Tongue (tissue), 2 donors: ENCODE results near the gene IL17F. TPM values are rescaled to one million over a fixed set of nuclear protein-coding genes. Genes with fewer than 3 reads are reported as not detected.
A peak's percentile ranks its signal among the peaks of the same experiment; 100 is the strongest.

Source experiments
- DNase-seq: peaks from one replicate; pipeline ENCODE4 v3.0.0-alpha.2; 2015
- total RNA-seq: library from RNA; depleted of rRNA; stranded (reverse); fragments of >200 nt; gene quantifications from one replicate; pipeline ENCODE4 v1.2.3, GENCODE V29; 2014

IL17F gene
- not detected for total RNA-seq

DNA sequence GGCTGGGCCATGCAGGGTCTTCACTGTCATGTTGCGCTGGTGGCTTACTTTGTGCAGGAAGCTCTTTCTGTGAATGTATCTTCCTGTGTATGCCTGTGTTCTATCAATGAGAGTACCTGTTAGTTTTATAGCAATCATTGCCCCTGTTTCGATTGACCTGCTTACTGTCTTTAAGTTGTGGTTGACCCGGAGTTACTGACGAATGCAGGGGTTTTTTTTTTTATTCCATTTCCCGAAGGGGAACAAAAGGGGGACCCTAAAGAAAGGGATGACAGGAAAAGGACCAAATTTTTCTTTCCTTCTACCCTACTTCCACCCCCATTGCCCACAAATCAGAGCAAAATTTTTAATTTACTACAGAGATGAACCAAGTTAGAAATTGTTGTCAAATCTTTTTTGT lies at the start of gene IL17F:
Gene IL17F (minus strand): TSS at position 101 of the 400 bp plus-strand sequence. CDS start 71 bp downstream, at position 30.
- DNase-seq: no peak

DNA sequence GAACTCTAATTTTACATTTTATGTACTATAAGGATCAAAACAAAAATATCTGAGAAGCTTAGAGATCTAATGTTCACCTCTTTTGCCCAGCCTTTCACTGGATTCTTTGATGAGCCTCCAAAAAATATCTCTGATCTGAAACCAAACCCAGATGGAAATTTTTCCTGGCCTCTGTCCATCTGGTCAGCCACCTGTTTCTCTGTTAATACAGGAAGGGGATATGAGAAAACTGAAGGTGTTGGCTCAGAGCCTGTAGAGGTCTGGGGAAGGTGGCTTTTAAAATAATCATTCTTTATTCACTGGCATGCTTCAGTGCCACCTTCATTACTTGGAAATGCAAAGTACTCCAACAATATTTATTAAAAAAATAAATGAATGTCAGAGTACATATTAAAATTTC lies 48.8 kb upstream of the IL17F start:
- peak; percentile 11 for DNase-seq

DNA sequence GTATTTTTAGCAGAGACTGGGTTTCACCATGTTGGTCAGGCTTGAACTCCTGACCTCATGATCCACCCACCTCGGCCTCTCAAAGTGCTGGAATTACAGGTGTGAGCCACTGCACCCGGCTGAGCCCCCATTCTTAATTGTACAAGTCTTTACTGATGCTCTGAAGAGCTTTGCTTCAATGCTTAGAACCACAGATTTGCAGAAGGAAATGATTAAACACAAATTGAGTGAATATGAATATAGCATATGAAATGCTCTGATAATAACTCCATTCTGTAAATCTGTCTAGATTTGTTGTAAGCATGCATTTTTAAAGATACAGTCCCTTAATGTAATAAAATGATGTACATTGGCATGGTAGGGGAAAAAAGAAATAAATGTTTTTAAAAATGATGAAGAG lies 44.5 kb upstream of the IL17F start:
- no peak for DNase-seq

DNA sequence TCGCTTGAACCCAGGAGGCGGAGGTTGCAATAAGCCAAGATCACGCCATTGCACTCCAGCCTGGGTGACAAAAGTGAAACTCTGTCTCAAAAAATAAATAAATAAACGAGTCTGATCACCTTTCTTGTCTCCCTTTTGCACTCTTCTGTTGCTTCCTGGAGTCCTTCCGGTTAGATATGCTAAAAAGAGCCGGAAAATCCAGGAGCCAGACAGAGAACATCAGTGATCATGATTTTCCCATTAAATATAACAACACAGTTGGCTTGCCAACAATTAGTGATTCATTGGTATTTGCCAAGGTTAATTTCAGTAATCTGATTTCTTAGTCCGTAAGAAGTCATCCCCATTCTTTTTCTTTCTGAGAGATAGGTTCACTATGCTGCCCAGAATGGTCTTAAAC lies 43.9 kb upstream of the IL17F start:
- DNase-seq: no peak

DNA sequence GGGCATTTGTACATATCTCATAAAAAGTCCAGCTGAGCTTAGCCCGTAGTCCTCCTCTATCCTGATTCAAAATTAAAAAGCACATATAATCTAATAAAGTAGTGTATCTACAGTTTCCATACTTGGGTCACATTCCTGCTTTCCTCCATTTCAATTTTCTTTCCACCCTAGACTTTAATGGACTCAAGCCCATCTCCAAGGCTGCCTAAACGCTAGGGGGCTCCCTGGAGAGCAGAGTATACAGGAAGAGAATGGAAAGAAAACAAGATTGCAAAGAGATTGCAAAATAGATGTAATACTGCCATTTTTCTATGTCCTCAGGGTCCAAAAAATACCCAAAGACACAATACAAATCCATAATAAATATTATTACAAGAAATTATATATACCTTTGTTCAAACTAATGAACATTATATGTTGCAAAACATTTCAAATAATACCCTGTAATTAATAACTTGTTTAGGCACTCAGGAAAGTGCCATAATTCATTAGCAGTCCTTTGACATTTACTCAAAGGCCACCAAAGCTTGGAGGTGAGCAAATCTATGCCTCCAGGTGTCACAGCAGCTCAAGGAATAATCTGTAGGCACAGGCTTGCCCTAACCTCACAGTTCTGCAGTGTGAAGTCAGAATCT lies 42.6 kb upstream of the IL17F start:
- peak; percentile 72 for DNase-seq

DNA sequence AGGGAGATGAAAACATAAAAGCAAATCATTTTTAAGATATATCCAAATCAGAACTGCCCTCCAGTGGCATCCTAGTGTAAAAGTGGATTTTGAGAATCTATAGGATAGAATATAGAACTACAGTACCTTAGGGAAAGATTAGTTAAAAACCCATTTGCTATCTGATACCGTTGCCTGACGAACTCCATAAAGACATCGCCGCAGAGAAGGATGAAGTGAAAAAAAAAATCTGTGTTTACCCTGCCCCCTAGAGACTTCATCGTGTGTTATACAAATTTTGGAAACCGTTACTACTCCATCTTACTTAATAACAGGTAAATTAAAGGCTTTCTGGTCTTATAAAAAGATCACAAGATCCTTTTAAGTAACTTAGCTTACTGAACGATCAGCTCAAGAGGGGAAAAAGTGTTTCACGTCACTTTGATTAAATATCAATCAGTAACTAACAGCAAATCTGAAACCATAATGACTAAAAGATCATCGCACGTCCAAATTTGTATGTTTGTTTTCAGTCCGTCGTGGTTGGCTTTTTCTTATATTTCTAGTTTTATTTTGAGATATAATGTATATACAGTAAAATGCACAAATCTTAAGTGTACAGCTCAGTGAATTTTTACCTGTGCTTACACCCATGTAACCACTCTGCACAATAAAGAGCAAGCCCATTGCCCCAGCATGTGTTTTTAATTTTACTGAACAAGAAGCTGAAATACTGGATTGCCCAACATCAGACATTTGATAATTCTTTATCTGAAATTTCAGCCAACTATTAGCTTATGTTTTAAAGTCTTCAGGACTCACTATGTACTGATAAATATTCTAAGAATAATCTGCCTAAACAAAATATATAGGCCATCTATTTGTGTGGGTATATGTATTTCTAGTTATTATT lies 41.1 kb upstream of the IL17F start:
- DNase-seq: no peak

DNA sequence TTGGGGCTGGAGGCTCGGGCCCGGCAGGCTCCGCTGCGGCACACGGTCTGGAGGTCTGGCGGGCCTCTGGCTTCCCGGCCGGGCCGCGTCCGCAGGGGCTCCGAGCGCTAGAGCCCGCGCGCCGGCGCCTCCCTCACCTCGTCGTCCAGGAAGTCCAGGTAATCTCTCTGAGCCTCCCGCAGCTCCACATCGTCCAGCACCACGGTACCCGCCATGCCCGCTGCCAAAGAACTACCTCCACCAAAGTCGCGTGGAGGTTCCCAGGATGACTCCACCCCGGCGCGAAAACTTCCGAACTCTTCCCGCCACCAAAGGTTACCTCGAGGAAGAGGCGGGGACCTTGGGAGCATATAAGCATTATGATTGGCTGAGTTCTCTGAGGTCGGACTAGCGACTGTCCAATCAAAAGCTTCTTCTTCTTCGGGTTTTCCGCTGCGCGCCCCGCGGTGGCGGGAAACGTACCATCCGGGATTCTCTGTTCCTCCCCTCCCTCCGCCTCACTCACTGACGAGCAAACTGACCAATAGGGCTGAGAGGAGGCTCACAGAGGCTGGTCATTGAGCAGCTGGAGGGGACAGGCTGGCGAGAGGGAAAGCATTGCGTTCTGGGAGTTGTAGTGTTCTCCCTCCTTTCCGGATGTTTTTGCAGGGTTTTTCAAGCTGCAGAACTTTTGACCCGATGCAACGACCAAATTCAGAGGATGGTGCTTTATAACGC lies 40.3 kb upstream of the IL17F start, which contains the start of gene MCM3:
Gene MCM3 (minus strand): TSS at position 283 of the 717 bp plus-strand sequence. CDS start 68 bp downstream, at position 215.
- peak; percentile 100 for DNase-seq

DNA sequence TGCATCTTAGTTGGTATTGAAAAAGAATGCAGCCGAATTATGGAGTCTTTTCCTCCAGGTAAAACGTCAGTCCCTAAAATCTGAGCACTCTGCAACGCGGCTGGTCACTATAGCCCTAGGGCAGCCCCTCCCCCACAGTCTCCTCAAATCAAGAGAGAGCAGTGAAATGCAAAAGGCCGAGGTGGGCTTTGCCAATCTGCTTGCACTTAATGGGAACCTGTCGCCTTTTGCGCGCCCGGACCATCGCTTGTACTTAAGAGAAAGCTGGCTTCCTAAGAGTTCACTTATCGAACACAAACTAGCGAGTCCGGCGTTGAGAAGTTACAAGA lies 39.8 kb upstream of the IL17F start:
- DNase-seq: no peak

DNA sequence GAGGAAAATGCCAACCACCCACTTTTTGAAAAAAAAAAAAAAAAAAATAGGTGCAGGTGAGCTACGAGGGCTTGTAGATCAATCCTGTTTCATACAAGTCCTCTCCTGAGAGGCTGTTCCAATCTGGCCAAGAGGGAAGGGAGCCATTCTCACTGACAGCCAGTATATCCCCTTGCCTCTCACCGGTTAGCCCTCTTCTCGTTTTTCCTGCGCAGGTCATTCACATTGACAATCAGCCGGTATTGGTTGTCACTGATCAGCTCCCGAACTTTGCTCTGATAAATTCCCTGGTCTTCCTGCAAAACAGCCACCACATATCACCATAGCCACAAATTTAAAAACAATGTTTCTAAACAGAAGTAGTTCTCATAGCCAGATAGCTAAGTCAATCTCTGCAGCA lies 38.8 kb upstream of the IL17F start:
- DNase-seq: no peak

DNA sequence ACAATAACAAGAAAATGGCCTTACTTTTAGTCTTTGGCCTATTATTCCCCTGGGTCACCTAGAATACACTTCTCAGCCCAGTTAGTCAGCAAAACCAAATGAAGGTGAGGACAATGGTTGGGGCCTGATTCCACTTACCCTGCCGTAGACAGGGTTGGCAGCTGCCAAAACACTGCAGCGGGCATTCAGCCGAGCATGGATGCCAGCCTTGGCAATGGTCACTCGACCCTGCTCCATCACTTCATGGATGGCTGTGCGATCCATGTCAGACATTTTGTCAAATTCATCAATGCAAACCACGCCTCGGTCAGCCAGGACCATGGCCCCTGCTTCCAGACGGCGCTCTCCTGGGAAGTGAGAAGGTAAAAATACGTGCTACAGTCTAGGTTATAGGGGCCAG lies 31.8 kb upstream of the IL17F start:
- no peak for DNase-seq

DNA sequence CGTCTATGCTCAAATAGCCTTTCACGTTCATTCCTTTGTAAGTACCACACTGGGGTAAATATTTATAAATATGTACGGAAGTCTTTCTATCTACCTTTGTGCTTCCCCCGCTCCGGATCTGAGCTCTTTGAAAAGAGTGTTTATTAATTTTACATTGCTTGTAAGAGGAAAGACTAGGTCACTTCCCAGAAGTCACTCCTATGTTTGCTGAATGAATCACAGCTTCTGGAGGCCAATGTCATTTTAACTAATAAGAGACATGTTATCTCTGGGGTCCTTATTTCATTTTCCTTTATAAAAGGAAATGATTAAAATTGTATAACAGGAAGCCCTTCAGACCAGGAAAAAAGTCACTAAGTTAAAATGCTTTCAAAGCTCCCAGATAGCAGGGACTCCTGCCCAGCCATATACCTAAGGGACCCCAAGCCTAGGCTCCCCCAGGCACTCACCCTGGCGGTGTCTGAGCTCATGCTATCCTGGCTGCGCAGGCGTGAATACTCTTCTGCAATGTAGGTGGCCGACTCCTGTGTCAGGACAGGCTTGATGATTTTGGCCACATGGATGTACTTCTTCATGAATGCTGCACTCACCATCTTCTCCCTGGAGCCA lies 27.7 kb upstream of the IL17F start:
- no peak for DNase-seq

DNA sequence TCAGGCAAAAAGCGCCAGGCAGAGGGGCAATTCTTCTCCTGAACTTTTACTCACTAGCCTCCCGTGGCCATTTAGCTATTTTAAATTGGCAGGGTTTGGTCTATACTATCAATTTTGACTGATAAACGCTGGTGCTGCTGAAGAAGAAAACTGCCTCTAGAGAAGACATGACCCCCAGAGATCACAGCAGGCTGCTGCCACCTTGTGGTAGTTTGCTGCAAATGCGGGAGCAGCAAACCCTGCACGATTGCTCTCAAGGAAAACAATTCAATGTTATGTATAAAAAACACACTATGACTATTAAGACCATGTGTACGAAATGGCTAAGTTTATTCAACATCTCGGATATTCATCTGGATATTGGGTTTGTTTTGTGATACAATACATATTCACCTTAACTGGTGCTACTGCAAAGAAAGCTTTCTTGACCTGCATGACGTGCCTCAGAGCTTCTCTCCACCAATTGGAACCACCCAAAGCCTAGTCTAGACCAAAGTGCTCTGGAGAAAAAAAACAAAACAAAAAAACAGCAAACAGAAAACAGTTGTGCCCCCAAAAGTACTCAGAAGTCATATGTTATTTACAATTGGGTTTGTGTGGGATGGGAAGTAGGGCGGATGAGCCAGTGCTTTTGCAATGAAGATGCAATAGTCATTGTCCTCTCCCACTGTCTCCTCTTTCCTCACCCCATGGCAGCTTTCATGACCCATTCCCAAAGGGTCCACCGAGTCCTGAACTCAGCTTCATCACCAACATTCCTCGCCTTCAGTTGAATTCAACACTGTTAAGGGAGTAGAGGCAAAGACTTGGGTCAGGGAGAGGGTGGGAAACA lies 19.6 kb upstream of the IL17F start:
- peak; percentile 82 for DNase-seq

DNA sequence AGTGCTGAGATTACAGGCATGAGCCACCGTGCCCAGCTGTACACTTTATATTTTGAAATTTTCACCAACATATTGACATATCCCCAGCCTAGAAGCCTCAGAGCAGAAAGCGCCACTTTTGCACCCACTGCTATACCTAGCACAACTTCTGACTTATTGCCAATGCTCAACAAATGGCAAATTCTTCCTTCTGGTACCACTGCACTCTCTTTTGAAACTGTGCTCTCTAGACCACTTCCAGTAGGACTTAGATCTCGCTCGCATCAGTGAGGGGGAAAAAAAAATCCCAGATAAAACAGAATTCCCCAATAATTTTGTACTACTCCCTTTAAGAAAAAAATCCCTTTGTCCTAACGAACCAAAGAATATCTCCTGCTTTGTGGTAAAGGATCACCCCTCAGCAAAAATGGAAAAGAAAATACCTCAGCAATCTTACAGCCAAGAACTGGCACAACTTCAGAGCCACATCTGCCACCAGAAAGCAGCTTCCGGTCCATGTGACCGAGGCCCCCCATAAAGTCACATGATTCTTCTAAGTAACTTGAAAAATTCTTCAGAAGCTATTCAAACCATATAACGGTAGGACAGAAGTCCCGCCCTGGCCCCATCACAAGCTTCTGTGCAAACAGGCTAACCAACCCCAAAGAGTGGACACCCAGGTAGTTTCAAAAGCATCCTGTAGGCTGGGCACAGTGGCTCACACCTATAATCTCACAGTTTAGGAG lies 18.5 kb upstream of the IL17F start:
- no peak for DNase-seq

DNA sequence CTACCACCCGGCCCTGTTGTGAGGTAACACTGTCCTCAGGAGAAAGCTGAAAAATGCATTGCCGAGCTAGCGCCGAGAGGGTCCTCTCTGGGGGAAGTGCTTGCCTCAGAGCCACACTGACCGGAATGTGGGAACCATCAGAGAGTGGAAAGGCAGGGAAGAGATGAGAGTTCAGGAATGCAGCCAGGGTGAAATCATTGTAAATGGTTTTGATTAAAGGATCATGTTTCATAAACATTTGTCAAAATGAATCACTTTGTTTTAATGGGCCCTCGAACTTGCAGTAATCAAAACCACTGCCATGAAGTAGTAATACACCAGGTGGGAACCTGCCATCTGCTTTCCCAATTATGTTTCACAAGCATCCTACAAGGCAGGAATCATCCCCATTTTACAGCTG lies 16.9 kb upstream of the IL17F start:
- peak; percentile 41 for DNase-seq

DNA sequence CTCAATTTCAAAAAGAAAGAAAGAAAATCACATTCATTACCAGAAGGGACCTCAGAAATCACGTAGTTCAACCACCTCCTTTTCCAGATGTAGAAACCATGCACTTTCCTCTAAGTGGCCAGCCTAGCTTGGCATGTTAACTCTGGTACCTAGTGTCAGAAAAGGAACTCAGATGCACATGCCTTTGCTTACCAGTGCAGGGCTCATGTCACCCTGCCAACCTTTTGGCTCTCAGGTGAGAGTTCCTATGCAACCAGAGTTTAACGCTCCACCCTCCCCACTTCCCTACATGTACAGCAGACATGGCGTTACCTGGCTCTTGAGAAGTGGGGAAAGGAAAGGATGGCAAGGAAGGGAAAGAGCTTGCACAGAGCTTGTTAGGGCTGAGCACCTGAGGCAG lies 16.3 kb upstream of the IL17F start:
- DNase-seq: no peak

DNA sequence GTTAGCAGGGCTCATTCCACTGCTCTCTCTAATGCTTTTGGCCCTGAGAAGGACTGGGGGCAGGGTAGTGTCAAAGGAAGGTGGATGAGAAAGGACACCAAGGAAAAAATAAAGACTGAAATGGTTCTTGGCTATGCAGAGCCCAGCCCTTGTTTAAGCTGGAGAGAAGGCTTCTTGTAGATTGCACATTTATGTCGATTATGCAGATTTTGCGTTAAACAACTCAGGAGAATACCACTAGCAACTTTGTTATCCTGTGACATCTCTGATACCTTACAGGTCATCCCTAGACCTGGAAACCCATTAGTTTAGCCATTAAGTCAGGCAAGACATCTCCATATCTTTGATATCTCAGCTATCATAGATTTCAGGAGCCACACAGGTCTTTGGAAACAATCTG lies 11.1 kb upstream of the IL17F start:
- no peak for DNase-seq

DNA sequence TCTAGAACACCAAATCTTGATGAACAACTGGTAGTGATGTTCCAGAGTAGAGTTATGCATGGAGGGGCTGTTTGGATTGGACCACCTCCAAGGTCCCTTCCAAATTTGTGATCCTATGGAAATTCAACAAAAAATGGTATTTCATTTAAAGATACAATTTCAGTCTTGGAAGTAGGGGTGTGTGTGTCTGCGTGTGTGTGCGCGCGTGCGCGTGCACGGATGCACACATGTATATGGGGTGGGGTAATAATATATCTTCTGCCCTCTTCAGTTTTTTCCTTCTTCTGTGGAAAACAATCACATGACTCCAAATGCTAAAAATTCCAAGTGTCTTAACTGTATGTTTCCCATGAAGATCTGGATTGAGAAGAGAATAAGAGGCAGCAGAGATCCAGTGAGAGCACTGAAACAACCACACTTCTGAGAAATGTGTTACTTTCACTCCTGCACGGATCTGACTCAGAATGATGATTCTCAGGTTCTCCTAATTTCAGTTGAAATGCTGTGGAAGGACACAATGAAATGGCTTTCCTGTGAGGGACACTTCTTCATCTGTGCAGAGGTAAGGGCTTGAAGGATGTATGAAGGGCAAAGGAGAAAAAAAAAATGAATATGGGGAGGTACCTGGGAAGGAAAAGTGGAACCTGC lies 10.6 kb upstream of the IL17F start:
- no peak for DNase-seq

DNA sequence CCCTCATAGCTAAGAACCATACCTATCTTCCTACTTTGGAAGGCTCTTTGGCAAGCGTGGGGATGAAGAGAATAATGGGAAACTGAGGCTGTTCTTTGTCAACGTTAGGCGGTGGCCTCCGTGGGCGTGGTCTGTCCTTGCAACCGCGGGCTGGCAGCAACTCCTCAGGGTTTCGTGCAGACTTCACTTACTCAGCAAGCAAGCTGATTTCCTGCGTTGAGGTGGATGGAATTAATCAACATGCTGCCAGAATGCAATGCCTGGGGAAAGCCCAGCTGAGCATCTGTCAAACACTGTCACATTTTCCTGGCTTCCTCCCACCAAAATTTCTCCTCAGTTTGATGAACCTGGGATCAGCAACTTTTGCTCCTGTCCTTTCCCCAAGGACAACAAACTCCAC lies 9.2 kb upstream of the IL17F start:
- no peak for DNase-seq

DNA sequence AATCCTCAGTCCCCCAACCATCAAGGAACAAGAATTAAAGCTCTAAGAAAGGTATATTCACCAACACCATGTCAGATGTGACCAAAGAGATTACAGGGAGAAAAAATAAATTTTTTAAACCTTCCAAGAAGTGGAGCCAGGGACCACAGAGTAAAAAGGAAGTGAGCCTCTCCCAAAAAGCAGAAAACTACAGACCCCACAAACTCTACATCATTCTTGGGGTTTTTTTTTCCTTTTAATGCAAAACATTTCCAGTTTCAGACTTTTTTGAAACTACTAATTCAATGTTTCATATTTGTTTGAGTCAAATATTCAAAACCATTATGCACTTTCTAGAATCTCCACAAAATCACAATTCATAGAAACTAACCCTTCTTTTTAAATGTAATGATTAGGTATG lies 6.8 kb upstream of the IL17F start:
- no peak for DNase-seq

DNA sequence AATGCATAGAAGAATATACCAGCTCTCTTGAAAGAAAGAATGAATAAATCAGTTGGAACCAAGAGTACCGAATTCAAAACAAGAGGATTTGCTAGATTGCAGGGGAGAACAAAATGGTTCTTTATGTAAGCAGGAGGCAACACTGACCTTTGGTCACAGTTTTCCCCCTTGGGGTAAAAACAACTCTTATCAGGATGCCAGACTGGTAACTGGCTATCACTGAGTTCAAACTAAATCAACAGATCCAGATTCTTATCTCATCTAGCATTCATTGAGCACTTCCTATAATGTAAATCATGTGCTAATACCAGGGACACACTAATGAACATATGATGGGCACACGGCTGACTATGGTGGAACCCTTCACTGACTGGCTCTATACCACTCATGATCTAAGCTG lies 4.8 kb upstream of the IL17F start:
- DNase-seq: no peak

DNA sequence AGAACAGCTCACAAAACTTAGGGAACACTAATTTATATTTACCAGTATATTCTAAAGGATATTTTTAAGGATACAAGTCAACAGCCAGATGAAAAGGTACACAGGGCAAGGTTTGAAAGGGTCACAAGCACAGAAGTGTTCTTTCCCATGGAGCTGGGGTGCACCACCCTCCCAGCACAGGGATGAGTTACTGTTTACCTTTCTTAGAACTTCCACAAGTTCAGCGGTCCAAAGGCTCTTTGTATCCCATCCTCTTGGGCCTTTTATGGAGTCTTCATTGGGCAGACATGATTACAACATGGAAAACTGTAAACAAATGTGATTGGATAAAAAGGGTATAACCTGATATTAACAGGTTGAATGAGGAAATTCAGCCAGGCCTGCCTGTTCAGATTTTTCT lies 1.1 kb upstream of the IL17F start:
- no peak for DNase-seq
